ENCODE data around the gene MFN2. TPM values are rescaled to one million over a fixed set of nuclear protein-coding genes. Genes with fewer than 3 reads are reported as not detected.

Gene MFN2
- total RNA-seq, 1 donor from 2014 or later = 46.5 TPM

GRCh38 chr1:11952455-11953109, 27.7 kb upstream of the MFN2 start:
- ChIA-PET POLR2A (interaction anchor here (1.0 kb wide), 1 partner anchor 43 kb away, joined by 3 read pairs; no protein-coding TSS in a partner anchor), CTCF (no interaction called here)
- Mint-ChIP-seq H3K27me3 (no peaks in the 10 kb centered on the region), H3K36me3 (ENCODE audit: low read depth) (peaks cover 1% of the 10 kb centered on the region), H3K4me1 (no peaks in the 10 kb centered on the region), H3K27ac (no peak overlapping the region), H3K4me3 (no peak overlapping the region), H3K9me3 (no peaks in the 10 kb centered on the region)
- ATAC-seq (ENCODE audit: low read depth) (no peak), DNase-seq (no peak)
- intact Hi-C loops (cut with micrococcal nuclease) = no loop called here
- TF ChIP-seq CTCF (IDR thresholded peaks at IDR 0.05) = no peak

GRCh38 chr1:11955221-11955620, 25.0 kb upstream of the MFN2 start:
- no peak for DNase-seq
- no peak for TF ChIP-seq CTCF (IDR thresholded peaks at IDR 0.05)
- Mint-ChIP-seq H3K27ac (no peak overlapping the region), H3K27me3 (no peaks in the 10 kb centered on the region), H3K4me3 (no peak overlapping the region), H3K9me3 (no peaks in the 10 kb centered on the region), H3K4me1 (no peaks in the 10 kb centered on the region), H3K36me3 (ENCODE audit: low read depth) (peaks cover 6% of the 10 kb centered on the region)
- intact Hi-C loops (cut with micrococcal nuclease) = no loop called here
- ATAC-seq (ENCODE audit: low read depth) = no peak
- ChIA-PET CTCF (no interaction called here), POLR2A (no interaction called here)

GRCh38 chr1:11957398-11957797, 22.8 kb upstream of the MFN2 start:
- no peaks in the 10 kb centered on the region for H3K9me3 Mint-ChIP-seq
- DNase-seq (no peak), ATAC-seq (ENCODE audit: low read depth) (no peak)
- CTCF ChIA-PET = no interaction called here
- intact Hi-C loops (cut with micrococcal nuclease) = no loop called here
- H3K27me3 Mint-ChIP-seq = no peaks in the 10 kb centered on the region
- no peak overlapping the region for H3K27ac Mint-ChIP-seq
- no peak for TF ChIP-seq CTCF (IDR thresholded peaks at IDR 0.05)
- H3K4me1 Mint-ChIP-seq = peaks cover 2% of the 10 kb centered on the region
- POLR2A ChIA-PET = interaction anchor here (0.6 kb wide), 1 partner anchor 30 kb away, joined by 3 read pairs; no protein-coding TSS in a partner anchor
- H3K4me3 Mint-ChIP-seq = no peak overlapping the region
- peaks cover 6% of the 10 kb centered on the region for H3K36me3 Mint-ChIP-seq (ENCODE audit: low read depth)

- peaks cover 6% of the 10 kb centered on the region for H3K36me3 Mint-ChIP-seq (ENCODE audit: low read depth)
- DNase-seq = no peak
- CTCF ChIA-PET = no interaction called here
- no peak overlapping the region for H3K4me3 Mint-ChIP-seq
- H3K4me1 Mint-ChIP-seq = peaks cover 2% of the 10 kb centered on the region
- no peak for TF ChIP-seq CTCF (IDR thresholded peaks at IDR 0.05)
- no peak overlapping the region for H3K27ac Mint-ChIP-seq
- no peak for ATAC-seq (ENCODE audit: low read depth)
- H3K27me3 Mint-ChIP-seq = no peaks in the 10 kb centered on the region
- intact Hi-C loops (cut with micrococcal nuclease) = no loop called here
- POLR2A ChIA-PET = interaction anchor here (0.6 to 0.7 kb wide), 2 partner anchors 30 to 178 kb away, joined by 3 read pairs; no protein-coding TSS in a partner anchor
- H3K9me3 Mint-ChIP-seq = no peaks in the 10 kb centered on the region
These were observed 22.3 kb upstream of the MFN2 start for GRCh38 chr1:11957897-11958296.

- no peak overlapping the region for H3K4me3 Mint-ChIP-seq
- peaks cover 2% of the 10 kb centered on the region for H3K4me1 Mint-ChIP-seq
These were observed 20.0 kb upstream of the MFN2 start for GRCh38 chr1:11960276-11960675.

More at GRCh38 chr1:11960276-11960675, 20.0 kb upstream of the MFN2 start:
- no peak for ATAC-seq (ENCODE audit: low read depth)
- DNase-seq = no peak
- ChIA-PET POLR2A (no interaction called here), CTCF (no interaction called here)
- H3K9me3 Mint-ChIP-seq = no peaks in the 10 kb centered on the region
- H3K36me3 Mint-ChIP-seq (ENCODE audit: low read depth) = peaks cover 19% of the 10 kb centered on the region
- no peak for TF ChIP-seq CTCF (IDR thresholded peaks at IDR 0.05)
- H3K27me3 Mint-ChIP-seq = no peaks in the 10 kb centered on the region
- intact Hi-C loops (cut with micrococcal nuclease) = no loop called here
- no peak overlapping the region for H3K27ac Mint-ChIP-seq

Measured in activated B cell treated with CpG ODN at 0.5 μM for 24 hours (primary cell).